A549 (cell line): Measurements from ENCODE around the gene STEAP1B. TPM values are rescaled to one million over a fixed set of nuclear protein-coding genes. Genes with fewer than 3 reads are reported as not detected.

Experiments used
- ATAC-seq, 2 experiments: fragments of 200-7000 bp in 1 of 2; fragments of >200 bp in 1 of 2; cut with Nextera tagmentation in 1 of 2; cut with Tn5 transposase in 1 of 2; 3 replicates each; pipeline versions ENCODE4 v1.8.0 to v1.9.1; 2018 to 2020; ENCODE audit warnings: mild to moderate bottlenecking in 1 of 2, moderate library complexity in 1 of 2
- CTCF ChIA-PET: fragments of 300-600 bp; sonication (Branson Sonifier 250); formaldehyde crosslinking; extraction: SDS; loops from one replicate; lab custom pipeline; 2021; ENCODE audit warnings: antibody characterized with exemption, inconsistent platforms; lab: Yijun Ruan, JAX
- POLR2A ChIA-PET: fragments of 350-600 bp; formaldehyde crosslinking; extraction: SDS; loops from one replicate; lab custom pipeline; 2021; ENCODE audit warnings: antibody characterized with exemption, inconsistent platforms; lab: Yijun Ruan, JAX
- DNase-seq, 2 experiments: peaks; one replicate each; pipeline versions ENCODE4 v3.0.0 to v3.0.0-alpha.2; 2011 to 2016; ENCODE audit warnings: low read depth in 1 of 2, low spot score in 1 of 2
- FAIRE-seq: peaks from 2 replicates; lab custom pipeline; 2011; peaks lifted over from hg19 to GRCh38; lab: Jason Lieb, UNC
- H3K27ac ChIP-seq, 2 experiments: fragments of >200 bp; sonication (Bioruptor Twin); formaldehyde crosslinking; 3 replicates each; pipeline ENCODE4 v1.5.1; 2016 to 2017
- H3K4me1 ChIP-seq: fragments of >200 bp; sonication (Bioruptor Twin); formaldehyde crosslinking; 3 replicates; pipeline ENCODE4 v1.6.1; 2016
- H3K4me2 ChIP-seq: fragments of >200 bp; sonication (Bioruptor Twin); formaldehyde crosslinking; 3 replicates; pipeline ENCODE4 v1.6.1; 2016
- H3K4me3 ChIP-seq: fragments of >200 bp; sonication (Bioruptor Twin); formaldehyde crosslinking; 3 replicates; pipeline ENCODE4 v1.5.1; 2016
- H3K9me3 ChIP-seq: fragments of >200 bp; sonication (Bioruptor Twin); formaldehyde crosslinking; 3 replicates; pipeline ENCODE4 v1.6.1; 2016
- BCL3 ChIP-seq: fragments of >200 bp; sonication (Bioruptor Twin); formaldehyde crosslinking; IDR thresholded peaks from 3 replicates; pipeline ENCODE4 v1.6.1; 2016
- CBX8 ChIP-seq: fragments of 200-600 bp; sonication (generic); IDR thresholded peaks from 2 replicates; pipeline ENCODE4 v1.6.1; 2016
- CEBPB ChIP-seq, 2 experiments: fragments of >200 bp in 1 of 2; sonication (Bioruptor Twin) in 1 of 2; formaldehyde crosslinking in 1 of 2; IDR thresholded peaks; 2 replicates each; pipeline ENCODE4 v1.6.1; 2012 to 2016
- EHF ChIP-seq: fragments of 250-450 bp; sonication (Bioruptor Pico); IDR thresholded peaks from 2 replicates; pipeline ENCODE4 v1.5.0; 2020; ENCODE audit warnings: mild to moderate bottlenecking
- FOSL2 ChIP-seq, 2 experiments: fragments of 450-650 bp in 1 of 2; fragments of >200 bp in 1 of 2; sonication (Bioruptor Twin) in 1 of 2; formaldehyde crosslinking; IDR thresholded peaks; 2 replicates each; pipeline versions ENCODE4 v1.5.0 to v1.6.1; 2016 to 2020; ENCODE audit warnings: mild to moderate bottlenecking in 1 of 2, moderate library complexity in 1 of 2
- FOXS1 ChIP-seq: fragments of 250-450 bp; sonication (Bioruptor Pico); IDR thresholded peaks from 2 replicates; pipeline ENCODE4 v1.5.0; 2020; ENCODE audit warnings: mild to moderate bottlenecking, moderate library complexity
- HOXB13 ChIP-seq: fragments of 250-450 bp; sonication (Bioruptor Pico); IDR thresholded peaks from 2 replicates; pipeline ENCODE4 v1.5.0; 2020; ENCODE audit warnings: low read depth, mild to moderate bottlenecking, moderate library complexity
- HOXB5 ChIP-seq: fragments of 250-450 bp; sonication (Bioruptor Pico); IDR thresholded peaks from 2 replicates; pipeline ENCODE4 v1.5.0; 2020; ENCODE audit warnings: mild to moderate bottlenecking, moderate library complexity
- JUN ChIP-seq, 2 experiments: fragments of >200 bp; sonication (Bioruptor Twin); formaldehyde crosslinking; IDR thresholded peaks; 2 replicates in 1 of 2; 3 replicates in 1 of 2; pipeline ENCODE4 v1.6.1; 2016 to 2017
- JUNB ChIP-seq: fragments of >200 bp; sonication (Bioruptor Twin); formaldehyde crosslinking; IDR thresholded peaks from 2 replicates; pipeline ENCODE4 v1.6.1; 2016
- POLR2AphosphoS2 ChIP-seq: conservative IDR thresholded peaks from 2 replicates; pipeline ENCODE4 v1.6.1; 2012; ENCODE audit warnings: low read length, improper control_type of control experiment, inconsistent platforms
- RNF2 ChIP-seq: fragments of 200-600 bp; sonication (generic); IDR thresholded peaks from 2 replicates; pipeline ENCODE4 v1.6.1; 2016; ENCODE audit warnings: low read depth, mild to moderate bottlenecking, antibody characterized with exemption, moderate library complexity, borderline replicate concordance
- SMC3 ChIP-seq: fragments of >200 bp; sonication (Bioruptor Twin); formaldehyde crosslinking; IDR thresholded peaks from 3 replicates; pipeline ENCODE4 v1.6.1; 2018; ENCODE audit warnings: inconsistent platforms
- ZC3H11A ChIP-seq: fragments of 450-650 bp; IDR thresholded peaks from 2 replicates; pipeline ENCODE4 v1.6.1; 2014; ENCODE audit warnings: antibody characterized with exemption, mild to moderate bottlenecking
- ZFP36 ChIP-seq: fragments of 450-650 bp; IDR thresholded peaks from 2 replicates; pipeline ENCODE4 v1.6.1; 2014; ENCODE audit warnings: borderline replicate concordance; ENCODE audit not compliant: partially characterized antibody
- ZNF302 ChIP-seq: fragments of 250-450 bp; sonication (Bioruptor Pico); IDR thresholded peaks from 2 replicates; pipeline ENCODE4 v1.9.0; 2021; ENCODE audit warnings: inconsistent platforms, mild to moderate bottlenecking, moderate library complexity
- ZSCAN20 ChIP-seq: fragments of 250-450 bp; sonication (Bioruptor Pico); IDR thresholded peaks from 2 replicates; pipeline ENCODE4 v1.8.0; 2022; ENCODE audit warnings: mild to moderate bottlenecking, moderate library complexity
- WGBS: methylation state at CpG from one replicate; pipeline ENCODE4 v1.1.6; 2017; ENCODE audit errors: missing lambda C conversion rate; 5-methylcytosine and 5-hydroxymethylcytosine counted together
- polyA plus RNA-seq, 4 experiments: library from polyadenylated mRNA; depleted of rRNA in 3 of 4; stranded (reverse); fragments of >200 nt; fragmentation: RNase III in 1 of 4; extraction: RNeasy Plus Mini Kit Qiagen cat#74134 plus additional on column Dnase treatment in 1 of 4; gene quantifications; 2 replicates in 3 of 4; 3 replicates in 1 of 4; pipeline ENCODE4 v1.2.3, GENCODE V29; 2011 to 2017
- TF ChIP-seq, protein P1 (sequence below): fragments of >200 bp; sonication (Bioruptor Twin); formaldehyde crosslinking; IDR thresholded peaks from 2 replicates; pipeline ENCODE4 v1.6.1; 2016
- TF ChIP-seq, protein P2 (sequence below): IDR thresholded peaks from 2 replicates; pipeline ENCODE4 v1.6.1; 2012
- TF ChIP-seq, protein P3 (sequence below): fragments of 200-600 bp; sonication (generic); IDR thresholded peaks from 2 replicates; pipeline ENCODE4 v1.6.1; 2016; ENCODE audit warnings: antibody characterized with exemption, mild to moderate bottlenecking, moderate library complexity
- TF ChIP-seq, protein P4 (sequence below): fragments of 450-650 bp; IDR thresholded peaks from 2 replicates; pipeline ENCODE4 v1.6.1; 2014; ENCODE audit warnings: antibody characterized with exemption

STEAP1B gene
- polyA plus RNA-seq, 2 of the 4 experiments (the other 2 are of a cell fraction), result 0.08 to 0.22 TPM

- CTCF ChIA-PET, result interaction anchor here (0.8 to 7.9 kb wide), 5 partner anchors 11 to 379 kb away, joined by 3 to 82 read pairs (median 3); no protein-coding TSS in a partner anchor
- Histone ChIP-seq H3K9me3 (no peaks in the 10 kb centered on the region), H3K4me2 (no peak overlapping the region), H3K27ac (no peak overlapping the region), H3K4me1 (no peaks in the 10 kb centered on the region), H3K4me3 (no peak overlapping the region)
- POLR2A ChIA-PET, result no interaction called here
- ATAC-seq (peak in 1 of 2 experiments; percentile 19; a peak in 1 of 6 replicates), DNase-seq (no peak), FAIRE-seq (no peak)
- no peak for TF ChIP-seq RNF2
- TF ChIP-seq ZNF302 (CRISPR knock-in tag), result no peak
- TF ChIP-seq ZFP36, result no peak
- TF ChIP-seq CEBPB (IDR thresholded peaks at IDR 0.05), result no peak
- no peak for TF ChIP-seq FOSL2 (IDR thresholded peaks at IDR 0.05)
- TF ChIP-seq FOSL2 (CRISPR knock-in tag; IDR thresholded peaks at IDR 0.05), result no peak
- TF ChIP-seq POLR2AphosphoS2, result no peak
- no peak for TF ChIP-seq BCL3
- TF ChIP-seq, protein P1, sequence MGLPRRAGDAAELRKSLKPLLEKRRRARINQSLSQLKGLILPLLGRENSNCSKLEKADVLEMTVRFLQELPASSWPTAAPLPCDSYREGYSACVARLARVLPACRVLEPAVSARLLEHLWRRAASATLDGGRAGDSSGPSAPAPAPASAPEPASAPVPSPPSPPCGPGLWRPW, result no peak
- TF ChIP-seq FOXS1 (CRISPR knock-in tag), result no peak
- TF ChIP-seq, protein P2, sequence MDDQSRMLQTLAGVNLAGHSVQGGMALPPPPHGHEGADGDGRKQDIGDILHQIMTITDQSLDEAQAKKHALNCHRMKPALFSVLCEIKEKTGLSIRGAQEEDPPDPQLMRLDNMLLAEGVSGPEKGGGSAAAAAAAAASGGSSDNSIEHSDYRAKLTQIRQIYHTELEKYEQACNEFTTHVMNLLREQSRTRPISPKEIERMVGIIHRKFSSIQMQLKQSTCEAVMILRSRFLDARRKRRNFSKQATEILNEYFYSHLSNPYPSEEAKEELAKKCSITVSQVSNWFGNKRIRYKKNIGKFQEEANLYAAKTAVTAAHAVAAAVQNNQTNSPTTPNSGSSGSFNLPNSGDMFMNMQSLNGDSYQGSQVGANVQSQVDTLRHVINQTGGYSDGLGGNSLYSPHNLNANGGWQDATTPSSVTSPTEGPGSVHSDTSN, result no peak
- 17% methylated on average over 1 of the region's 1 CpG for WGBS
Observed at GRCh38 chr7:22482503-22482902, 17.5 kb downstream of the STEAP1B start.

DNA sequence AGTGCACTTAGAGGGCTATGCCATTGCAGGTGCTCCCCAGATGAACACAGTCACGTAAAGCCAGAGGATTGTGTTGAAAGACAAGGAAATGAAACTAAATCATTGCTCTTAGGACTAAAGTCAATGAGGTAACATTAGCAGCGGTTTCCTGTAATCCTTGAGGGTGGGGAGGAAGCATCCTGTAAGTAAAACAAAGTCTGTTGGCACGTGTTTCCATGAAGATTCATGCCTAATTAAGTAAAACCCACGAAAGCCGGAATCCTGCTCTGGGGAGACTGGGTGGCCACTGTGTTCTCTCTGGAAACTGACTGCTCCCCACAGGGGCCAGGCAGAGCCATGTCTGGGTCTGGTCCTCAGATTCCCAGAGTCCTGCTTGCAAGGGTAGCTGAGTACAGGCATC, 18.3 kb downstream of the STEAP1B start:
- Histone ChIP-seq H3K4me2 (no peak overlapping the region), H3K4me3 (no peak overlapping the region), H3K27ac (no peak overlapping the region), H3K4me1 (no peaks in the 10 kb centered on the region), H3K9me3 (no peaks in the 10 kb centered on the region)
- WGBS, result 10% methylated on average over 5 of the region's 5 CpGs
- ATAC-seq (no peak), DNase-seq (no peak), FAIRE-seq (no peak)
- CTCF ChIA-PET, result interaction anchor here (1.1 to 7.9 kb wide), 5 partner anchors 9 to 378 kb away, joined by 3 to 82 read pairs (median 6); no protein-coding TSS in a partner anchor
- POLR2A ChIA-PET, result no interaction called here
- TF ChIP-seq, protein P3, sequence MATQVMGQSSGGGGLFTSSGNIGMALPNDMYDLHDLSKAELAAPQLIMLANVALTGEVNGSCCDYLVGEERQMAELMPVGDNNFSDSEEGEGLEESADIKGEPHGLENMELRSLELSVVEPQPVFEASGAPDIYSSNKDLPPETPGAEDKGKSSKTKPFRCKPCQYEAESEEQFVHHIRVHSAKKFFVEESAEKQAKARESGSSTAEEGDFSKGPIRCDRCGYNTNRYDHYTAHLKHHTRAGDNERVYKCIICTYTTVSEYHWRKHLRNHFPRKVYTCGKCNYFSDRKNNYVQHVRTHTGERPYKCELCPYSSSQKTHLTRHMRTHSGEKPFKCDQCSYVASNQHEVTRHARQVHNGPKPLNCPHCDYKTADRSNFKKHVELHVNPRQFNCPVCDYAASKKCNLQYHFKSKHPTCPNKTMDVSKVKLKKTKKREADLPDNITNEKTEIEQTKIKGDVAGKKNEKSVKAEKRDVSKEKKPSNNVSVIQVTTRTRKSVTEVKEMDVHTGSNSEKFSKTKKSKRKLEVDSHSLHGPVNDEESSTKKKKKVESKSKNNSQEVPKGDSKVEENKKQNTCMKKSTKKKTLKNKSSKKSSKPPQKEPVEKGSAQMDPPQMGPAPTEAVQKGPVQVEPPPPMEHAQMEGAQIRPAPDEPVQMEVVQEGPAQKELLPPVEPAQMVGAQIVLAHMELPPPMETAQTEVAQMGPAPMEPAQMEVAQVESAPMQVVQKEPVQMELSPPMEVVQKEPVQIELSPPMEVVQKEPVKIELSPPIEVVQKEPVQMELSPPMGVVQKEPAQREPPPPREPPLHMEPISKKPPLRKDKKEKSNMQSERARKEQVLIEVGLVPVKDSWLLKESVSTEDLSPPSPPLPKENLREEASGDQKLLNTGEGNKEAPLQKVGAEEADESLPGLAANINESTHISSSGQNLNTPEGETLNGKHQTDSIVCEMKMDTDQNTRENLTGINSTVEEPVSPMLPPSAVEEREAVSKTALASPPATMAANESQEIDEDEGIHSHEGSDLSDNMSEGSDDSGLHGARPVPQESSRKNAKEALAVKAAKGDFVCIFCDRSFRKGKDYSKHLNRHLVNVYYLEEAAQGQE, result no peak
- no peak for TF ChIP-seq HOXB13 (CRISPR knock-in tag)
- no peak for TF ChIP-seq EHF (CRISPR knock-in tag)
- TF ChIP-seq ZC3H11A, result no peak
- no peak for TF ChIP-seq RNF2
- TF ChIP-seq ZSCAN20 (CRISPR knock-in tag), result no peak
- no peak for TF ChIP-seq FOXS1 (CRISPR knock-in tag)
- no peak for TF ChIP-seq JUN (IDR thresholded peaks at IDR 0.05)
- TF ChIP-seq JUNB, result no peak
- TF ChIP-seq CBX8, result no peak
- TF ChIP-seq SMC3, result no peak
- TF ChIP-seq, protein P4, sequence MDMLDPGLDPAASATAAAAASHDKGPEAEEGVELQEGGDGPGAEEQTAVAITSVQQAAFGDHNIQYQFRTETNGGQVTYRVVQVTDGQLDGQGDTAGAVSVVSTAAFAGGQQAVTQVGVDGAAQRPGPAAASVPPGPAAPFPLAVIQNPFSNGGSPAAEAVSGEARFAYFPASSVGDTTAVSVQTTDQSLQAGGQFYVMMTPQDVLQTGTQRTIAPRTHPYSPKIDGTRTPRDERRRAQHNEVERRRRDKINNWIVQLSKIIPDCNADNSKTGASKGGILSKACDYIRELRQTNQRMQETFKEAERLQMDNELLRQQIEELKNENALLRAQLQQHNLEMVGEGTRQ, result no peak
- TF ChIP-seq HOXB5 (CRISPR knock-in tag), result no peak
